PC-9 (cell line): Measurements from ENCODE around the gene ITGB7. TPM values are rescaled to one million over a fixed set of nuclear protein-coding genes. Genes with fewer than 3 reads are reported as not detected.

Experiments
- BruUV-seq: library from RNA; stranded (reverse); fragments of 400-500 nt; replicated peaks from 2 replicates; lab custom pipeline; 2021; lab: Mats Ljungman, UMichigan
- CTCF ChIA-PET: fragments of 300-600 bp; sonication (Branson Sonifier 250); formaldehyde crosslinking; loops from one replicate; lab custom pipeline; 2022; ENCODE audit warnings: antibody characterized with exemption; lab: Charles Lee
- POLR2A ChIA-PET: fragments of 300-600 bp; sonication (Branson Sonifier 250); formaldehyde crosslinking; loops from one replicate; lab custom pipeline; 2022; ENCODE audit warnings: antibody characterized with exemption; ENCODE audit not compliant: unreplicated experiment; lab: Charles Lee
- DNase-seq, 2 experiments: peaks; one replicate each; pipeline versions ENCODE4 v3.0.0 to v3.0.0-alpha.2; 2015 to 2022; ENCODE audit warnings: mixed read lengths in 1 of 2
- H2AFZ ChIP-seq: fragments of 200-600 bp; sonication (generic); 2 replicates; pipeline ENCODE4 v1.8.1; 2017; ENCODE audit warnings: antibody characterized with exemption
- H3F3A ChIP-seq: fragments of 200-600 bp; sonication (generic); 2 replicates; pipeline ENCODE4 v1.8.1; 2017; ENCODE audit warnings: antibody characterized with exemption, mild to moderate bottlenecking, low read depth; ENCODE audit not compliant: insufficient read depth
- H3K27ac ChIP-seq: fragments of 200-600 bp; sonication (generic); 2 replicates; pipeline ENCODE4 v1.6.1; 2016; ENCODE audit warnings: mixed run types
- H3K27me3 ChIP-seq: fragments of 200-600 bp; sonication (generic); 2 replicates; pipeline ENCODE4 v1.6.1; 2016; ENCODE audit warnings: low read depth, mixed run types; ENCODE audit not compliant: insufficient read depth
- H3K36me3 ChIP-seq: fragments of 200-600 bp; sonication (generic); 2 replicates; pipeline ENCODE4 v1.6.1; 2016; ENCODE audit warnings: low read depth, mixed run types
- H3K4me1 ChIP-seq: fragments of 200-600 bp; sonication (generic); replicated peaks from 2 replicates; pipeline ENCODE4 v1.6.1; 2016; ENCODE audit warnings: mixed run types; ENCODE audit not compliant: insufficient read depth
- H3K4me2 ChIP-seq: fragments of 200-600 bp; sonication (generic); 2 replicates; pipeline ENCODE4 v1.6.1; 2017; ENCODE audit warnings: mixed run types
- H3K4me3 ChIP-seq: fragments of 200-600 bp; sonication (generic); 2 replicates; pipeline ENCODE4 v1.6.1; 2016; ENCODE audit warnings: mixed run types
- H3K79me2 ChIP-seq: fragments of 200-600 bp; sonication (generic); 2 replicates; pipeline ENCODE4 v1.6.1; 2017; ENCODE audit warnings: low read depth, mixed run types
- H3K9me2 ChIP-seq: fragments of 200-600 bp; sonication (generic); 2 replicates; pipeline ENCODE4 v1.8.1; 2017; ENCODE audit warnings: mild to moderate bottlenecking; ENCODE audit not compliant: insufficient read depth
- H3K9me3 ChIP-seq: fragments of 200-600 bp; sonication (generic); 2 replicates; pipeline ENCODE4 v1.8.1; 2016; ENCODE audit warnings: low read depth; ENCODE audit not compliant: insufficient read depth
- H4K20me1 ChIP-seq: fragments of 200-600 bp; sonication (generic); 2 replicates; pipeline ENCODE4 v1.8.1; 2017; ENCODE audit not compliant: insufficient read depth
- EZH2 ChIP-seq: fragments of 200-600 bp; sonication (generic); IDR thresholded peaks from 2 replicates; pipeline ENCODE4 v1.8.0; 2017; ENCODE audit warnings: antibody characterized with exemption, low read depth
- intact Hi-C: fragments of 100-400 bp; cut with micrococcal nuclease; formaldehyde crosslinking; loops from one replicate; pipeline ENCODE4 v1.10.0; 2022; ENCODE audit not compliant: unreplicated experiment
- total RNA-seq: library from RNA; stranded (reverse); gene quantifications from 2 replicates; pipeline ENCODE4 v1.2.3, GENCODE V29; 2021
- TF ChIP-seq, protein P1 (sequence below): fragments of 200-600 bp; sonication (generic); conservative IDR thresholded peaks from 2 replicates; pipeline ENCODE4 v1.6.1; 2017; ENCODE audit warnings: mixed run types, antibody characterized with exemption, mild to moderate bottlenecking, moderate library complexity

Gene ITGB7
- total RNA-seq, 1 experiment from 2014 or later: 3.3 TPM

DNA sequence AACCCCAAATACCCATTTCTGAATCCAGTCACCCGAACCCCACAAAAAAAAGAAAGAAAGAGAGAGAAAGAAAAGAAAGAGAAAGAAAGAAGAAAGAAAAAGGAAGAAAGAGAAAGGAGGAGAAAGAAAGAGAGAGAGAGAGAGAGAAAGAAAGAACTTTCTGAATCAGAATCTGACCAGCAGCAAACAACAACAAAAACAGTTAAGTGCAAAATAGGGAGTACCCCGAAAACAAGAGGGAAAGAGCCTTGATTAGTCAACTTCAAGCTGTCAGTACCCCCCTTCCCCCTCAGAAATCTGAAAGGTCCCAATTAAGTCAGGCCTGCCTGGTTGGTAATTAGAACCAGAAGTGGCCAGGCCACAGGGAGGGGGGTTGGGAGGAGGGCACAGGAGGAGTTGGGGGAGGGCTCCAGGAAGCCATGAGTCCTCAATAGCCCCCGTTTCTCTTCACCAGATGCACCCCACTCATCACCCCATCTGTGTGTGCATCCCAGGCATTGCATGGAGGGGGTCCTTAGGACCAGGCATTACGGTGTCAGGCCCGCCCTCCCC is 15.2 kb upstream of the ITGB7 start:
- peak overlapping the region; percentile 68; the same call in 1 of the 2 replicates for H3K4me3 ChIP-seq
- H3K36me3 ChIP-seq: no peaks in the 10 kb centered on the region
- H4K20me1 ChIP-seq: no peaks in the 10 kb centered on the region
- H3K27ac ChIP-seq: peak overlapping the region; percentile 96
- H3K79me2 ChIP-seq: peaks cover 44% of the 10 kb centered on the region
- H3K9me2 ChIP-seq: no peaks in the 10 kb centered on the region
- H3K4me1 ChIP-seq: peaks cover 74% of the 10 kb centered on the region
- H3K9me3 ChIP-seq: no peaks in the 10 kb centered on the region
- intact Hi-C loops: no loop called here
- TF ChIP-seq, protein P1, sequence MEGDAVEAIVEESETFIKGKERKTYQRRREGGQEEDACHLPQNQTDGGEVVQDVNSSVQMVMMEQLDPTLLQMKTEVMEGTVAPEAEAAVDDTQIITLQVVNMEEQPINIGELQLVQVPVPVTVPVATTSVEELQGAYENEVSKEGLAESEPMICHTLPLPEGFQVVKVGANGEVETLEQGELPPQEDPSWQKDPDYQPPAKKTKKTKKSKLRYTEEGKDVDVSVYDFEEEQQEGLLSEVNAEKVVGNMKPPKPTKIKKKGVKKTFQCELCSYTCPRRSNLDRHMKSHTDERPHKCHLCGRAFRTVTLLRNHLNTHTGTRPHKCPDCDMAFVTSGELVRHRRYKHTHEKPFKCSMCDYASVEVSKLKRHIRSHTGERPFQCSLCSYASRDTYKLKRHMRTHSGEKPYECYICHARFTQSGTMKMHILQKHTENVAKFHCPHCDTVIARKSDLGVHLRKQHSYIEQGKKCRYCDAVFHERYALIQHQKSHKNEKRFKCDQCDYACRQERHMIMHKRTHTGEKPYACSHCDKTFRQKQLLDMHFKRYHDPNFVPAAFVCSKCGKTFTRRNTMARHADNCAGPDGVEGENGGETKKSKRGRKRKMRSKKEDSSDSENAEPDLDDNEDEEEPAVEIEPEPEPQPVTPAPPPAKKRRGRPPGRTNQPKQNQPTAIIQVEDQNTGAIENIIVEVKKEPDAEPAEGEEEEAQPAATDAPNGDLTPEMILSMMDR: no peak
- no peak for TF ChIP-seq EZH2
- H3F3A ChIP-seq: peaks cover 44% of the 10 kb centered on the region
- no peak overlapping the region for H2AFZ ChIP-seq
- no peak for DNase-seq
- H3K27me3 ChIP-seq: no peaks in the 10 kb centered on the region
- H3K4me2 ChIP-seq: peak overlapping the region; percentile 99
- ChIA-PET POLR2A (no interaction called here), CTCF (no interaction called here)
- BruUV-seq: no TSS peak

DNA sequence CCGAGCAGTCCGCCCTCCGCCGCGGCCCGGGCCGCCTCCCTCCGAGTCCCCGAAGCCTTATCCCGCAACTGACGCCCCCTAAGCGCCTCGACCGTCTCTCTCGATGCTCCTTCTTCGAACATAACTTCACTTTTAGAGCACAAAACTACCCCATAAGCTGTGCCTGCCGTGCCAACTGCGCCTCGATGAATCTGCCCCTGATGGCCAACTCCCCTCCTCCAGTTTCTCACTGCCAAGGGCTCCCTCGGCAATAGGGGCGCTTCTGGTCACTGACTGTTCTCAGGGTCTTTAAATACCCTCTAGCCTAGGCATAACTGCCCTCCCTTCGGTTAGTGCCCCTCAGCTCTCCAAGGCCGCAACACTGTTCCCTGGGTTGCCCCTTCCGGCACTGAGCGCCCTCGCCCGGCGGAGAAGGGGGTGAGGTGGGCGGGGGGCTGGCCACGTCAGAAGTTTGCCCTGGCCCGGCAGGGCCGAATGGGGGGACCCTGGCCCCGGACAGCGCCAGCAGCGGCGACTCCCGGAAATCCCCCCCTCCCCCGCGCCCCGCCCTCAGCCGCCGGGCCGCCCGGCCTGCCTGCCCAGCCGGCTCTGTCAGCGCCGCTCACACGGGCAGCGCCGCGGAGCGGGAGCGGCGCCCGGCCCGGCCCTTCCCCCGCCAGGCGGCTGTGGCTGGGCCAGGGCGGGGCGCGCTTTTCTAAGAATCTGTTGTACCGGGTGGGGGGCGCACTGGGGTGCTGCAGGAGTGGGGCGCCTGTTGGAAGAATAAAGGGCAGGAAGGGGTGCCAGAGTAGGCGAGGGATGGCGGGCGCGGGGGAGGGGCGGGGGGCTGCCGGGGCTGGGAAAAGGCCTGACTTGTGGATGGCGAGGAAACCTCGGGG is 14.4 kb upstream of the ITGB7 start:
- Histone ChIP-seq H4K20me1 (no peaks in the 10 kb centered on the region), H3K27ac (peak overlapping the region; percentile 96), H3F3A (peaks cover 49% of the 10 kb centered on the region), H3K27me3 (no peaks in the 10 kb centered on the region), H3K36me3 (no peaks in the 10 kb centered on the region), H3K79me2 (peaks cover 47% of the 10 kb centered on the region), H3K9me2 (no peaks in the 10 kb centered on the region), H3K9me3 (no peaks in the 10 kb centered on the region), H3K4me1 (peaks cover 79% of the 10 kb centered on the region), H2AFZ (peak overlapping the region; percentile 86), H3K4me2 (peak overlapping the region; percentile 99), H3K4me3 (peak overlapping the region; percentile 68)
- TF ChIP-seq, protein P1: no peak; the same call in 1 of the 2 replicates
- TF ChIP-seq EZH2: no peak
- TSS peak; percentile 98 for BruUV-seq
- intact Hi-C loops: loop anchor here (1.0 to 2.0 kb wide), 3 partner anchors 9 to 77 kb away; partner anchors contain the start of genes CSAD, MYG1 and ZNF740
- ChIA-PET CTCF (interaction anchor here (1.2 kb wide), 1 partner anchor 30 kb away, joined by 3 read pairs; no protein-coding TSS in a partner anchor), POLR2A (interaction anchor here (0.6 to 0.8 kb wide), 2 partner anchors 30 to 190 kb away, joined by 3 to 5 read pairs; no protein-coding TSS in a partner anchor)
- DNase-seq: peak; percentile 47 to 79

DNA sequence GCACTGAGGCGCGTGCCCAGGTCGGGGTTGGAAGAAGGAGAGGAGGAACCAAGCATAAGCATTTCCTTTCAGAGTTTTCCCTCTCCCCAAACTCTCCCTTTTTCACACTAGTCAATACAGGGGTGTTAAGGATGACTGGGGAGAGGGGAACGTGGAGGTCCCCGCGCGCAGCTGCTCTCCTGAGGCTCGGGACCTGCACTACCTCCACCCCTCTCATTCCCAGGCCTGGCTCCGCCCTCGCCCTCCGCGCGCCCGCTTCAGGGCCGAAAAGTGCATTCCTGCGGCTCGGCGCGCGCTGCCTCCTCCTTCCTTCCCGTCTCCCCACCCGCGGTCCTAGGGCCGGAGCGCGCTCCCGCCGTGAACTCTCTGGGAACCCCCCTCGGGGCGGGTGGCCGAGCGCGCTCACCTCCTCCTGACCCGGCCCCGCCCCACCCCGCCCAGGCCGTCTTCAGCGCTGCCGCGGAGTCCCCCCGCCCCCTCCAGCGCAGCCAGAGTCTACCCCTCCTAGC is 13.7 kb upstream of the ITGB7 start:
- H3K36me3 ChIP-seq: no peaks in the 10 kb centered on the region
- peaks cover 79% of the 10 kb centered on the region for H3K4me1 ChIP-seq
- no peaks in the 10 kb centered on the region for H3K27me3 ChIP-seq
- peak; percentile 84 to 97 for DNase-seq
- H3K27ac ChIP-seq: peak overlapping the region; percentile 96
- peak overlapping the region; percentile 68 for H3K4me3 ChIP-seq
- peak overlapping the region; percentile 99 for H3K4me2 ChIP-seq
- POLR2A ChIA-PET: interaction anchor here (0.6 to 0.8 kb wide), 9 partner anchors 16 to 189 kb away, joined by 3 to 26 read pairs (median 5); partner anchors contain the start of gene PFDN5
- intact Hi-C loops: loop anchor here (1.0 to 2.0 kb wide), 4 partner anchors 10 to 78 kb away; partner anchors contain the start of genes CSAD, MYG1 and ZNF740
- H3K79me2 ChIP-seq: peaks cover 47% of the 10 kb centered on the region
- TF ChIP-seq EZH2: no peak
- TF ChIP-seq, protein P1: no peak
- H3K9me3 ChIP-seq: no peaks in the 10 kb centered on the region
- H3K9me2 ChIP-seq: no peaks in the 10 kb centered on the region
- peaks cover 45% of the 10 kb centered on the region for H3F3A ChIP-seq
- CTCF ChIA-PET: interaction anchor here (0.6 to 1.2 kb wide), 2 partner anchors 31 to 848 kb away, joined by 3 read pairs; no protein-coding TSS in a partner anchor
- peak overlapping the region; percentile 86 for H2AFZ ChIP-seq
- H4K20me1 ChIP-seq: no peaks in the 10 kb centered on the region
- BruUV-seq: no TSS peak
